Measurements from ENCODE around the gene KRTAP10-3. TPM values are rescaled to one million over a fixed set of nuclear protein-coding genes. Genes with fewer than 3 reads are reported as not detected.

Gene KRTAP10-3
- total and polyA plus RNA-seq, 9 of the 15 experiments (the other 6 are each of a cell fraction or from before 2014, with no cell fraction given): not detected

DNA sequence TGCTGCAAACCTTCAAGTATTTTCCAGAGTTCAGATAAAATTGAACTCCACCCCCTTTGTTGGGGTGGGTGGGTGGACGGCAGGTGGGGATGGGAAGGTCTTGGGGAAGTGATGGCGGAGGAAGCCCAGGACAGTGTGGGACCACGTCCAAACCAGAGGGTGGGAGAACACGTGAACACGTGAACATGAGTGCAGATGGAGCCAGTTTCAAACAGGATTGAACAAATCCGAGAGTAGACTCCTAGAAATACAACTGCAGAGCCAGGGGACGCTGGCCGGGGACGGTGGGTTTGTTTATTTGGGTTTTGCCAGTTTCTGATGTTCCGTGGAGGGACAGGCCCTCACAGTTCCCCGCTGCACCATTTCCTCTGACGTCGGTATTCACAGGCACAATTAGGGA lies 10.2 kb downstream of the KRTAP10-3 start (continued):
- TF ChIP-seq, protein P1, sequence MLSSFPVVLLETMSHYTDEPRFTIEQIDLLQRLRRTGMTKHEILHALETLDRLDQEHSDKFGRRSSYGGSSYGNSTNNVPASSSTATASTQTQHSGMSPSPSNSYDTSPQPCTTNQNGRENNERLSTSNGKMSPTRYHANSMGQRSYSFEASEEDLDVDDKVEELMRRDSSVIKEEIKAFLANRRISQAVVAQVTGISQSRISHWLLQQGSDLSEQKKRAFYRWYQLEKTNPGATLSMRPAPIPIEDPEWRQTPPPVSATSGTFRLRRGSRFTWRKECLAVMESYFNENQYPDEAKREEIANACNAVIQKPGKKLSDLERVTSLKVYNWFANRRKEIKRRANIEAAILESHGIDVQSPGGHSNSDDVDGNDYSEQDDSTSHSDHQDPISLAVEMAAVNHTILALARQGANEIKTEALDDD (IDR thresholded peaks at IDR 0.05): no peak

- Histone ChIP-seq H2AFZ (ENCODE audit: low read depth, low read length) (no peak overlapping the region), H3K4me1 (replicated peaks in 1 of 2; ENCODE audit: control insufficient read depth in 2 of 2, insufficient read depth in 2 of 2, low read length in 2 of 2) (peaks cover 0 to 4% of the 10 kb centered on the region in 2 experiments; a peak in 1 of 5 replicates), H3K9me3 (replicated peaks; ENCODE audit: control insufficient read depth, insufficient read depth, low read depth, low read length) (no peaks in the 10 kb centered on the region), H3K9me1 (ENCODE audit: control insufficient read depth, insufficient read depth, low read length) (no peaks in the 10 kb centered on the region), H3K9ac (ENCODE audit: insufficient read depth in 1 of 2, low read depth in 2 of 2, low read length in 2 of 2) (no peak overlapping the region), H3K27ac (ENCODE audit: extremely low read depth, low read depth, low read length) (no peak overlapping the region), H4K20me1 (replicated peaks; ENCODE audit: control insufficient read depth, insufficient read depth, low read length) (no peaks in the 10 kb centered on the region), H3K4me3 (no peak overlapping the region), H3K36me3 (ENCODE audit: control insufficient read depth, insufficient read depth, low read length) (no peaks in the 10 kb centered on the region), H3K4me2 (ENCODE audit: insufficient read depth, low read length) (no peak overlapping the region), H3K79me2 (ENCODE audit: control insufficient read depth, insufficient read depth, low read length) (no peaks in the 10 kb centered on the region), H3K27me3 (ENCODE audit: control insufficient read depth in 2 of 2, insufficient read depth in 2 of 2, low read length in 2 of 2) (peaks cover 8 to 33% of the 10 kb centered on the region in 2 experiments; a peak in 4 of 5 replicates)
- in situ Hi-C loops (cut with MboI) (no loop called here), intact Hi-C loops (cut with micrococcal nuclease) (no loop called here)
- no peak for DNase-seq (ENCODE audit: extremely low read depth in 1 of 4, low spot score in 3 of 4)
- no peak for FAIRE-seq
- 0% methylated on average over 5 of the region's 5 CpGs for WGBS (ENCODE audit: insufficient coverage, low coverage, missing lambda C conversion rate)
- BruUV-seq (replicated peaks): no TSS peak
- no peak for ATAC-seq
- ChIA-PET POLR2A (no interaction called here), CTCF (ENCODE audit: low intra/inter-chr PET ratio) (no interaction called here)
- TF ChIP-seq ZKSCAN8 (CRISPR knock-in tag; IDR thresholded peaks at IDR 0.05) (no peak), THRAP3 (IDR thresholded peaks at IDR 0.05; ENCODE audit: borderline replicate concordance) (no peak), ZNF696 (CRISPR knock-in tag; conservative IDR thresholded peaks at IDR 0.05) (no peak), ZC3H8 (IDR thresholded peaks at IDR 0.05) (no peak), TRIM25 (IDR thresholded peaks at IDR 0.05; ENCODE audit: borderline replicate concordance) (no peak), IRF2 (CRISPR knock-in tag; IDR thresholded peaks at IDR 0.05) (no peak), FOXJ2 (tag; IDR thresholded peaks at IDR 0.05) (no peak), CCAR2 (IDR thresholded peaks at IDR 0.05; ENCODE audit: low read depth, low read length) (no peak), RBM14 (IDR thresholded peaks at IDR 0.05; ENCODE audit: borderline replicate concordance, insufficient read depth, low read depth, low read length) (no peak), SUPT5H (IDR thresholded peaks at IDR 0.05) (no peak), HDAC6 (IDR thresholded peaks at IDR 0.05; ENCODE audit: low read depth, low read length) (no peak)
- TF ChIP-seq, protein P2, sequence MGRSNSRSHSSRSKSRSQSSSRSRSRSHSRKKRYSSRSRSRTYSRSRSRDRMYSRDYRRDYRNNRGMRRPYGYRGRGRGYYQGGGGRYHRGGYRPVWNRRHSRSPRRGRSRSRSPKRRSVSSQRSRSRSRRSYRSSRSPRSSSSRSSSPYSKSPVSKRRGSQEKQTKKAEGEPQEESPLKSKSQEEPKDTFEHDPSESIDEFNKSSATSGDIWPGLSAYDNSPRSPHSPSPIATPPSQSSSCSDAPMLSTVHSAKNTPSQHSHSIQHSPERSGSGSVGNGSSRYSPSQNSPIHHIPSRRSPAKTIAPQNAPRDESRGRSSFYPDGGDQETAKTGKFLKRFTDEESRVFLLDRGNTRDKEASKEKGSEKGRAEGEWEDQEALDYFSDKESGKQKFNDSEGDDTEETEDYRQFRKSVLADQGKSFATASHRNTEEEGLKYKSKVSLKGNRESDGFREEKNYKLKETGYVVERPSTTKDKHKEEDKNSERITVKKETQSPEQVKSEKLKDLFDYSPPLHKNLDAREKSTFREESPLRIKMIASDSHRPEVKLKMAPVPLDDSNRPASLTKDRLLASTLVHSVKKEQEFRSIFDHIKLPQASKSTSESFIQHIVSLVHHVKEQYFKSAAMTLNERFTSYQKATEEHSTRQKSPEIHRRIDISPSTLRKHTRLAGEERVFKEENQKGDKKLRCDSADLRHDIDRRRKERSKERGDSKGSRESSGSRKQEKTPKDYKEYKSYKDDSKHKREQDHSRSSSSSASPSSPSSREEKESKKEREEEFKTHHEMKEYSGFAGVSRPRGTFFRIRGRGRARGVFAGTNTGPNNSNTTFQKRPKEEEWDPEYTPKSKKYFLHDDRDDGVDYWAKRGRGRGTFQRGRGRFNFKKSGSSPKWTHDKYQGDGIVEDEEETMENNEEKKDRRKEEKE (IDR thresholded peaks at IDR 0.05; ENCODE audit: borderline replicate concordance in 1 of 2, control insufficient read depth in 1 of 2, low read depth in 2 of 2, low read length in 1 of 2): no peak
- TF ChIP-seq, protein P3, sequence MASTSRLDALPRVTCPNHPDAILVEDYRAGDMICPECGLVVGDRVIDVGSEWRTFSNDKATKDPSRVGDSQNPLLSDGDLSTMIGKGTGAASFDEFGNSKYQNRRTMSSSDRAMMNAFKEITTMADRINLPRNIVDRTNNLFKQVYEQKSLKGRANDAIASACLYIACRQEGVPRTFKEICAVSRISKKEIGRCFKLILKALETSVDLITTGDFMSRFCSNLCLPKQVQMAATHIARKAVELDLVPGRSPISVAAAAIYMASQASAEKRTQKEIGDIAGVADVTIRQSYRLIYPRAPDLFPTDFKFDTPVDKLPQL (IDR thresholded peaks at IDR 0.05; ENCODE audit: extremely low read depth, insufficient read length): no peak
Measured at GRCh38 chr21:44547656-44548331, 10.8 kb downstream of the KRTAP10-3 start.
